Astrocyte of the spinal cord (primary cell): ENCODE data around the gene ISY1.
"Not testable (repeated sequence)": the region's sequence is repeated elsewhere in the genome, so short reads cannot be mapped to it uniquely, and the experiment has no call there.

Experiments used
- DNase-seq: peaks from one replicate; pipeline ENCODE4 v3.0.0; 2011; ENCODE audit warnings: low read depth, low spot score
- H3K4me3 ChIP-seq: 2 replicates; pipeline ENCODE4 v1.5.1; 2011; ENCODE audit warnings: low read depth, mild to moderate bottlenecking, low read length, moderate library complexity
- in situ Hi-C: cut with HindIII; loops from 2 replicates; pipeline ENCODE4 v1.10.0; 2017; ENCODE audit warnings: low sequenced_read_pairs
- TF ChIP-seq, protein P1 (sequence below): IDR thresholded peaks from 2 replicates; pipeline ENCODE4 v1.5.1; 2012; ENCODE audit warnings: low read depth, mild to moderate bottlenecking, low read length, inconsistent platforms

Gene ISY1

DNA sequence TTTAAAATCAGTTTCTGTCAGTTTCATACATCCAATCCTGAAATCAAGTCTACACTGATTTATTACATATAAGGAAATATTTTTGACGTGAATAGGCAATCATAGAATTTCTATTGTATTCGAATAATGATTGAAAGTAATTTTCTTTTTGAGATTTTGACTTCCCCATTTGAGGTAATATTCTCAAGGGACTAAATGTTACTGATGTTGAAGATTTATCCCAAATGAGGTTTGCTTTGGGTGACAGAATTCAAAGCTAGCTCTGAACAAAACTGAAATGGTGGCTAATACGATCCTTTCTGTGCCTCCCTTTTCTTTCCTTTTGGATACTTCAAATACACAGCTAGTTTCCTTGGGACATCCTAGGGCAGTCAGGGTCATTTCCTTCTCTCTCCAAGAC is 35.7 kb upstream of the ISY1 start:
- in situ Hi-C loops, result no loop called here

DNA sequence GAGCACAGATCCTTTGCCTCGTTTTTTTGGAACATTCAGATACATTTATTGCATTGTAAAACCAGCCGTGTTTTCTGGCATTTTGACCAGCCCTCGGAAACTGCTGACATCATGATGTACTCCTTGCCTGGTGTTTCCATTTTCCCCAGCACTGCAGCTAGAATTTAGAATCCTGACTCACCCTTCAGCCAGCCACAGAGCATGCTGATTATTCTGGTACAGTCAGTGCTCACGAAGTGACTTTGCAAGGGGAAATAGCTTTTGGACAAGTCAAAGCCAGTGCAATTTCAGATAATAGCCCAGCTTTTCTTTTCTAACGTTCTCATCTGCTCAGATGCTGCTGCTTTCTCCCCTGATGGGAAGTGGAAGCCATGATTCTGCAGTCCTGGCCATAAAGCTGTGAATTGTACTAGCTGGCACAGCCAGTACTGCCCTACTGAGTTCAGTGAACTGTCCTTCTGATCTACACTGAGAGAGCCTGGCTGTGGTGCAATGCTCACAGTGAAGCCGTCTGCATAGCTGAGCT is 34.9 kb upstream of the ISY1 start:
- peak; percentile 96 for DNase-seq
- TF ChIP-seq, protein P1, sequence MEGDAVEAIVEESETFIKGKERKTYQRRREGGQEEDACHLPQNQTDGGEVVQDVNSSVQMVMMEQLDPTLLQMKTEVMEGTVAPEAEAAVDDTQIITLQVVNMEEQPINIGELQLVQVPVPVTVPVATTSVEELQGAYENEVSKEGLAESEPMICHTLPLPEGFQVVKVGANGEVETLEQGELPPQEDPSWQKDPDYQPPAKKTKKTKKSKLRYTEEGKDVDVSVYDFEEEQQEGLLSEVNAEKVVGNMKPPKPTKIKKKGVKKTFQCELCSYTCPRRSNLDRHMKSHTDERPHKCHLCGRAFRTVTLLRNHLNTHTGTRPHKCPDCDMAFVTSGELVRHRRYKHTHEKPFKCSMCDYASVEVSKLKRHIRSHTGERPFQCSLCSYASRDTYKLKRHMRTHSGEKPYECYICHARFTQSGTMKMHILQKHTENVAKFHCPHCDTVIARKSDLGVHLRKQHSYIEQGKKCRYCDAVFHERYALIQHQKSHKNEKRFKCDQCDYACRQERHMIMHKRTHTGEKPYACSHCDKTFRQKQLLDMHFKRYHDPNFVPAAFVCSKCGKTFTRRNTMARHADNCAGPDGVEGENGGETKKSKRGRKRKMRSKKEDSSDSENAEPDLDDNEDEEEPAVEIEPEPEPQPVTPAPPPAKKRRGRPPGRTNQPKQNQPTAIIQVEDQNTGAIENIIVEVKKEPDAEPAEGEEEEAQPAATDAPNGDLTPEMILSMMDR, result no peak
- in situ Hi-C loops, result no loop called here
- H3K4me3 ChIP-seq, result peak overlapping the region; percentile 10

More for the DNA sequence above, 35.7 kb upstream of the ISY1 start:
- H3K4me3 ChIP-seq, result no peak overlapping the region
- TF ChIP-seq, protein P1, result no peak
- no peak for DNase-seq

DNA sequence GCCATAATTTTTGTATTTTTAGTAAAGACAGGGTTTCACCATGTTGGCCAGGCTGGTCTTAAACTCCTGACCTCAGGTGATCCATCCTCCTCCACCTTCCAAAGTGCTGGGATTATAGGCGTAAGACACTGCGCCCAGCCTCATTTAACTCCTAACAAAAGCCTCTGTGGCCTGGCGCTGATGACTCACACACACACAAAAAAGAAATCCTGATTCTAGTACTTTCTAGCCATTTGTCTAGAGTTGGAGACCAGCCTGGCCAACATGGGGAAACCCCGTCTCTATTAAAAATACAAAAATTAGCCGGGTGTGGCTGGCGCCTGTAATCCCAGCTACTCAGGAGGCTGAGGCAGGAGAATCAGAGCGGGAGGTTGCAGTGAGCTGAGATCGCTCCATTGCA is 28.9 kb upstream of the ISY1 start:
- H3K4me3 ChIP-seq, in situ Hi-C loops, DNase-seq: not testable (repeated sequence)

DNA sequence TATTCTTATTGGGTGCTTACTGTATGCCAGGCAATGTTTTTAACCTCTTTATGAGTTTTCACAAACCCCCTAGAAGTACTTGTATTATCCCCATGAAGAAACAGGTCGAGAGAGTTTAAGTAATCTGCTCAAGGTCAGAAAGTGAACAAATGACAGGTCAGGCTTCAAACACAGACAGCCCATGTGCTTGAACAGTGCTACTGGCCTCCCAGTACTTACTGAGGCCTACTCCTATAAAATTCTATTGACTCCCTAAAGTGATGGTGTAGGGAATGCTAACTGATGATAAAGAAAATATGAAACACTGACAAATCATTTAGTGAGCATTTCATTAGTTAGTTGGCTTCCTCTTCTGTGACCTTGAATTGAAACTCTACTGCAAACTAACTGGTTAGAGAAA is 27.0 kb upstream of the ISY1 start:
- no peak overlapping the region for H3K4me3 ChIP-seq
- in situ Hi-C loops, result no loop called here
- no peak for DNase-seq
- TF ChIP-seq, protein P1, result no peak

DNA sequence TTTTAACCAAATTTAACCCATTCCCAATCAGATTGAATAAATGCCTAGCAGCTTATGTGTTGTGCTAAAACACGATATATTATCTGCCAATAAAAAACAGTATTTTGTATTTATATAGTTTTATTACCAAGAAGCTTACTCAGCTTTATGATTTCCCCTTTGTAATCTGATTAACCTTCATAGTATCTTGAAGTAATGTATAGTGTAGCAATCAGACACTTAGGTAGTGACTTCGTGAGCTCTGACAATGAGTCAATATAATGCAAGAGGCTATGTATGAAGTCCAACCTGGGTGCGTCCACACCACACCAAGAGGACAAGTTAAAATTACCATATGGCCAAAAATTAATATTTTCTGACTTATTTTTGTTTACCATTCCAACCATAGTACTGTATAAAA is 24.9 kb upstream of the ISY1 start:
- TF ChIP-seq, protein P1, result no peak
- in situ Hi-C loops, result no loop called here
- H3K4me3 ChIP-seq, result no peak overlapping the region

DNA sequence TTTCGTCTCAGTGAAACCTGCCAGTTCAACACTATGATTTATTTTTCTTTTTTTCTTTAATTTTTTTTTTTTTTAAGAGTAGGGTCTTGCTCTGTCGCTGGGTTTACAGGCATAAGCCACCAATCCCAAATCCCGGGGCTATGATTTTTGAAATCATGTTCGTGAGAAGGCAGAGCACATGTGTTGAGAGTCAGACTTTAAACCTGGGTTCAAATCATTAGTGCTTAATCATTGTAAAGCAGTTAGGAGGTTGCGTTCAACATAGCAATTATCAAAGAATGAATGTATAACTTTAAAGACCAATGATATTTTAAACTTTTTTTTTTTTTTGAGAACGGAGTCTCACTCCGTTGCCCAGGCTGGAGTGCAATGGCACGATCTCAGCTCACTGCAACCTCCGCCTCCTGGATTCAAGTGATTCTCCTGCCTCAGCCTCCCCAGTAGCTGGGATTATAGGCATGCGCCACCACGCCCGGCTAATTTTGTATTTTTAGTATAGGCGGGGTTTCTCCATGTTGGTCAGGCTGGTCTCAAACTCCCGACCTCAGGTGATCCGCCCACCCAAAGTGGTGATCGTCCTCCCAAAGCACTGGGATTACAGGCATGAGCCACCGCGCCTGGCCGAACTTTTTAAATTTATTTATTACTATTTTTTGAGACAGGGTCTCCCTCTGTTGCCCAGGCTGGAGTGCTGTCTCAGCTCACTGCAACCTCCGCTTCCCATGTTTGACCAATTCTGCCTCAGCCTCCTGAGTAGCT is 24.1 kb upstream of the ISY1 start:
- DNase-seq, in situ Hi-C loops: not testable (repeated sequence)
- peak overlapping the region; percentile 87 for H3K4me3 ChIP-seq

More for the DNA sequence above, 24.9 kb upstream of the ISY1 start:
- no peak for DNase-seq

DNA sequence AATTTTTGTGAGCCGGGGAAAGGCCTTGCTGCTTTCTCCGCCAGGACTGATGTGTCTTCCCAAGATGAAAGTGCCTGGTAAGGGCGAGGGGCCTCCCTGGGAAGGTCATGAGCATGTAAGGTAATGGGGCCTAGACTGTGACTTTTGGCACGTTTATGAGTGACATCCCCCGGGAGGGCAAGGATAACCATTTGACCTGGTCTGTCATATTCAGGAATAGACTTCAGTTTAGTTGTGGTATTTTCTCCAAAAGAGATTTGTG is 23.5 kb upstream of the ISY1 start:
- TF ChIP-seq, protein P1, result no peak
- no peak for DNase-seq
- H3K4me3 ChIP-seq, result peak overlapping the region; percentile 87
- in situ Hi-C loops, result no loop called here
